DMS153 treated with DMSO at 0.1 percent for 48 hours (cell line): ENCODE results near the gene SLC1A3.

ENCODE experiments used
- DNase-seq: peaks from one replicate; lab custom pipeline; 2025; ENCODE audit not compliant: unreplicated experiment; lab: John Stamatoyannopoulos, UW

Gene SLC1A3

GRCh38 chr5:36599986-36600779 lies 6.2 kb upstream of the SLC1A3 start:
- no peak for DNase-seq

GRCh38 chr5:36600917-36601527 lies 5.4 kb upstream of the SLC1A3 start:
- DNase-seq, result no peak

- no peak for DNase-seq
Measured at GRCh38 chr5:36602704-36603321, 3.6 kb upstream of the SLC1A3 start.

GRCh38 chr5:36605241-36605640 lies 1.2 kb upstream of the SLC1A3 start:
- no peak for DNase-seq

GRCh38 chr5:36606036-36606427 lies 374 bp upstream of the SLC1A3 start:
- DNase-seq, result no peak

GRCh38 chr5:36607114-36607571 lies 737 bp downstream of the SLC1A3 start:
- DNase-seq, result no peak

GRCh38 chr5:36607838-36608783 lies 1.7 kb downstream of the SLC1A3 start:
- DNase-seq, result no peak

- DNase-seq, result no peak
Measured at GRCh38 chr5:36610621-36611020, 4.2 kb downstream of the SLC1A3 start.

- no peak for DNase-seq
Measured at GRCh38 chr5:36611520-36612274, 5.3 kb downstream of the SLC1A3 start.

- no peak for DNase-seq
Measured at GRCh38 chr5:36613241-36613640, 6.8 kb downstream of the SLC1A3 start.

- DNase-seq, result no peak
Measured at GRCh38 chr5:36613771-36614656, 7.6 kb downstream of the SLC1A3 start.

- DNase-seq, result no peak
Measured at GRCh38 chr5:36614657-36615308, 8.4 kb downstream of the SLC1A3 start.

GRCh38 chr5:36619012-36619635 lies 12.7 kb downstream of the SLC1A3 start:
- no peak for DNase-seq

GRCh38 chr5:36621985-36622384 lies 15.6 kb downstream of the SLC1A3 start:
- no peak for DNase-seq

- no peak for DNase-seq
Measured at GRCh38 chr5:36623832-36624231, 17.4 kb downstream of the SLC1A3 start.

- no peak for DNase-seq
Measured at GRCh38 chr5:36624277-36624676, 17.9 kb downstream of the SLC1A3 start.

- DNase-seq, result no peak
Measured at GRCh38 chr5:36628695-36629094, 22.3 kb downstream of the SLC1A3 start.

GRCh38 chr5:36629729-36630128 lies 23.3 kb downstream of the SLC1A3 start:
- DNase-seq, result no peak
